GM21515 (cell line): ENCODE data around the gene FRMD4B.

Experiments
- ATAC-seq: cut with Tn5 transposase; IDR thresholded peaks from one replicate; pipeline ENCODE4 v1.9.1; 2021; ENCODE audit not compliant: unreplicated experiment

Gene FRMD4B

GRCh38 chr3:69180869-69181591, 204.9 kb downstream of the FRMD4B start:
- no peak for ATAC-seq

- ATAC-seq: no peak
Observed at GRCh38 chr3:69179740-69180372, 206.0 kb downstream of the FRMD4B start.

- no peak for ATAC-seq
Observed at GRCh38 chr3:69178838-69179739, 206.8 kb downstream of the FRMD4B start.

- no peak for ATAC-seq
Observed at GRCh38 chr3:69178082-69178481, 207.8 kb downstream of the FRMD4B start.

- ATAC-seq: no peak
Observed at GRCh38 chr3:69174871-69175737, 210.8 kb downstream of the FRMD4B start.

GRCh38 chr3:69174445-69174844, 211.4 kb downstream of the FRMD4B start:
- no peak for ATAC-seq

- ATAC-seq: no peak
Observed at GRCh38 chr3:69172058-69172457, 213.8 kb downstream of the FRMD4B start.

GRCh38 chr3:69166446-69166845, 219.4 kb downstream of the FRMD4B start:
- ATAC-seq: no peak

- no peak for ATAC-seq
Observed at GRCh38 chr3:69165744-69166143, 220.1 kb downstream of the FRMD4B start.

- no peak for ATAC-seq
Observed at GRCh38 chr3:69164296-69164695, 221.6 kb downstream of the FRMD4B start.

- ATAC-seq: no peak
Observed at GRCh38 chr3:69162308-69162980, 223.4 kb downstream of the FRMD4B start.

GRCh38 chr3:69161587-69162307, 224.1 kb downstream of the FRMD4B start:
- ATAC-seq: no peak

GRCh38 chr3:69160525-69160924, 225.4 kb downstream of the FRMD4B start:
- ATAC-seq: no peak

- no peak for ATAC-seq
Observed at GRCh38 chr3:69160107-69160506, 225.8 kb downstream of the FRMD4B start.

- no peak for ATAC-seq
Observed at GRCh38 chr3:69149586-69149985, 236.3 kb downstream of the FRMD4B start.

GRCh38 chr3:69145688-69146087, 240.2 kb downstream of the FRMD4B start:
- ATAC-seq: no peak

GRCh38 chr3:69144631-69145245, 241.2 kb downstream of the FRMD4B start:
- ATAC-seq: no peak

- no peak for ATAC-seq
Observed at GRCh38 chr3:69143612-69144011, 242.3 kb downstream of the FRMD4B start.

GRCh38 chr3:69142797-69143454, 243.0 kb downstream of the FRMD4B start:
- ATAC-seq: no peak
